GM21423 (cell line): Measurements from ENCODE around the gene CERS4.

ENCODE experiments used
- ATAC-seq: cut with Tn5 transposase; IDR thresholded peaks from one replicate; pipeline ENCODE4 v1.9.1; 2021; ENCODE audit warnings: mild to moderate bottlenecking, moderate library complexity; ENCODE audit not compliant: unreplicated experiment

The CERS4 gene

GRCh38 chr19:8311461-8312260, 102.5 kb downstream of the CERS4 start:
- no peak for ATAC-seq
